Stimulated activated CD4-positive, alpha-beta T cell treated with anti-CD3 and anti-CD28 coated beads, Interleukin-15, amount 100 ng/mL, for 24 hours (primary cell): ENCODE measurements around the gene ADGRE1.

Experiments
- DNase-seq: peaks from one replicate; pipeline ENCODE4 v3.0.0-alpha.2; 2020

The ADGRE1 gene

DNA sequence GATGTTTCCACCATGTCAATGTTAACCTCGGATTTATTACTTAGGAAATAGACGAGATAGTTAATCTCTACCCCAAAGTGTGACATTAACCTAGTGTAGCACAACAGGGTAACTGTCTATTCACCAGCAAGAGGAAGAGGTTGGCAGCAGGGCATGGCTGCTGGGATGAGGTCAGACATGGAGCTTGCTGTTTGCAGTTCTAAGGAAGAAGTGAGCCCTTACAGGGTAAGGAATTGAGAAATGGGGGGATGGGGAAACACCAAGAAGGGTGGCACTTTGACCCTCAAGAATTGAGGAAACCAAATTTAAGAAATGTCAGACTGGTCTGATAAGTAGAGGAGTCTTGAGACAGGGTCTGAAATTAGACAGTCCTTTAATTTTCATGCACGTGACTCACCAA is 71.4 kb downstream of the ADGRE1 start:
- DNase-seq: no peak

DNA sequence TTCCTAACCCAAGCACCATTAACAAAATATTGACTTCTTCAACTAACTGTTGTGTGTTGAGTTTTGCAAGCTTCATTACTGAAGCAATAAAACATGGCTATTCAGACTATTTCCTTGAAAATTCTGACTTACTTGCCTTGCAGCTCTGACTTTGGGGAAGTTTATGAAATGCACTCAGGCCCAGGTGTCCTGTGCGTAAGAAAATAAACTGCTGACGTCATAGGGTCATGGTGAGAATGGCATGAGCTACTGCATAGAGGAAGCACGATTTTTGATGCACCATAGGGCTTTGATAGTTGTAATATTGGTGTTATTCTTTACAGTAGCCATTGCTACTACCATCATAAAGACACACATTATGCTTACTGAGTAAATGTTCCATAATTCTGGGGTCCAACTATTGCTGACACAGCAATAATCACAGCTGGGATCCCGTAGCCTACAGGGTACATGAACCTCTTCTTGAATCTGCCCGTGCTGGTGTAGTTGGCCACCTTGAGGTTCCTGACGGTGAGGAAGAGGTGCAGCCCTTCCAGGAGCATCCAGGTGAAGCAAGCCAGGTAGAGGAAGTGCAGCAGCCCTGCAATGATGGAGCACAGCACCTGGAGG is 76.0 kb downstream of the ADGRE1 start:
- no peak for DNase-seq

DNA sequence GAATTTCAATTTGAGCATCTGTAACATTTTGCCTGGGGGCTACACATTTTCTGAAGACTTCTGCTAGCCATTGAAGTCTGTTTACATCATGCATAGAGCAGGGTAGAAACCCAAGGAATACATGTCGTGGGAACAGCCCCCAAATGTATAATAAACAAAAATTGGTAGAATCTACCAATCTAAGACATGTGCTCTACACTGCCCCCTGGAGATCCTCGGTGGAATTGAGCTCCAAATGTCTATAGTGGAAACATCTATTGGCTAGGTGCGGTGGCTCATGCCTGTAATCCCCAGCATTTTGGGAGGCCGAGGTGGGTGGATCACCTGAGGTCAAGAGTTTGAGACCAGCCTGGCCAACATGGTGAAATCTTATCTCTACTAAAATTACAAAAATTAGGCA is 76.6 kb downstream of the ADGRE1 start:
- peak; percentile 64 for DNase-seq

DNA sequence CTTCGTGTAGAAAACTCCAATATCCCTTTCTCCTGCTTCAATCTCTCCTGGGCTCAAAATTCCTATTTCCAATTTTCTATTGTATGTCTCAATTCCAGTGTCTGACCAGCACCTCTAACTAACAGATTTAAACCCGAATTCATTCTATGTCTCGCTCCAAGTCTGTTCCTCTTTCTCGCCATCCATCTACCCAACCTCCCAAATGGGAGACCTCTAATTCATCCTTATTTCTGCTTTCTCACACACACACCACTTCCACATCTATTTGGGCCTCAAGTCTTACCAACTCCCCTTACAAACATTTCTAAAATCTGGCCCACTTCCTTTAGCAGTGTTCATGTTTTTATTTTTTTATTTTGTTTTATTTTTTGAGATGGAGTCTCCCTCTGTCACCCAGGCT is 80.6 kb downstream of the ADGRE1 start:
- no peak for DNase-seq

DNA sequence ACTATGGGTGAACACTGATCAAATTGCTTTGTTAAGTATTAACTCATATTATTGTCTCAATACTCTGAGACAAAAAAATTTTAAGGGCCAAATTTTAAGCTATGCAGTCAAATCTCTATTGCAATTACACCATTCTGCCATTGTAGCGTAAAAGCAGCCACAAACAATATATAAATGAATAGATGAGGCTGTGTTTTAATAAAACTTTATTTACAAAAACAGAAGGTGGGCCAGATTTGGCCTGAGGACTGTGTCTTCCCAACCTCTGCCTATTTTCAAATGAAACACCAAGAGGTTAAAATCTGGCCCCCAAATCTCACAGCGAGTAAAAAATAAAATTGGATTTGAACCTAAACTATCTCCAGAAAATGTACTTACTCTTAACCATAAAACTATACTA is 82.1 kb downstream of the ADGRE1 start:
- DNase-seq: no peak

DNA sequence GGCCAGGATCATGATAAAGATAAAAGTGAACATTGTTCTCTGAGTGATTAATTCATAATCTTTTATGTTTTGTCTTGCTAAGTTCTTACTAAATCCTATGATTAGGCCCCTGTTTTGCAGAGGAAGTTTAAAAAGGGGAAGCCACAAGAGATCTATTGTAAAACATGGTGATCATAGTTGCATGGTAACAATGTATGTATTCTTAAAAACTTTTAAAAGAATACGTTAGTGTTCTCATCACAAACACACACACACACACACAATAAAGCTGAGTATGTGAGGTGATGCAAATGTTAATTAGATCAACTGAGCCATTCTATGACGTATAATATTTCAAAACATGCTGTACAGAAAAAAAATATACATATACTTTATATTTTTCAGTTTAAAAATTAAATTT is 82.6 kb downstream of the ADGRE1 start:
- no peak for DNase-seq

DNA sequence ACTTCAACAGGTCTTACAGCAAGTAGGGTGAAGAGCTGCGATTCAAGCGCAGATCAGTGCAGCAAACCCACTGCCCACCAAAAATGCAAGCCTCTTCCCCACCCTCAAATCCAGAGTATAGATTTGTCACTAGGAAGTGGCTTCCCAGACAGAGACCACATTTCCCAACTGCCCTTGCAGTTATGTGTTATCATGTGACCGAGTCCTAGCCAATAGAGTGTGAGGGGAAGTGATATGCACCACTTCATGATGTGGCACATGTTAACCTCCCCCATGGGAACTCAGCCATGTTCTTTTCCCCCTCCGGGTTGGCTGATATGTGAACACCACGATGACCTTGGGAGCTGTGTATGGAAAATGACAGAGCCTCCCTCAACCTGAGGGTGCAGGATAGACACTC is 83.1 kb downstream of the ADGRE1 start:
- no peak for DNase-seq

DNA sequence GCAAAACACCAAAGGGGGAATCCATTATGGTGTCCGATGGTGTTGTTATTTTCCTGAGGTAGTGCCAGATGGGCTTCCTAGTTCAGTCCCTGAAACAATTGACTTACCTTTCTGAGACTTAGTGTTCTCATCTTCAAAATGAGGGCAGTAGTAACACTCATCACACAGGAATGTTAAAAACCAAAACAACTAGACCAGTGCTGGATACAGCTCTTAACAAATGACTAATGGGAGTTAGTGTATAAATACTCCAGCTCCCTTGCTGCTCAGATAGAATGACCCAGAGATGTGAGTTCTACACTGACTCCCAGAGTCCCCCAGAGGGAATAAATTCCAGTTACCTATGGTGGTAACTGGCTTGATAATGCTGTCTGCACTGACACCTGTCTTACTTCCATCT is 84.0 kb downstream of the ADGRE1 start:
- no peak for DNase-seq

DNA sequence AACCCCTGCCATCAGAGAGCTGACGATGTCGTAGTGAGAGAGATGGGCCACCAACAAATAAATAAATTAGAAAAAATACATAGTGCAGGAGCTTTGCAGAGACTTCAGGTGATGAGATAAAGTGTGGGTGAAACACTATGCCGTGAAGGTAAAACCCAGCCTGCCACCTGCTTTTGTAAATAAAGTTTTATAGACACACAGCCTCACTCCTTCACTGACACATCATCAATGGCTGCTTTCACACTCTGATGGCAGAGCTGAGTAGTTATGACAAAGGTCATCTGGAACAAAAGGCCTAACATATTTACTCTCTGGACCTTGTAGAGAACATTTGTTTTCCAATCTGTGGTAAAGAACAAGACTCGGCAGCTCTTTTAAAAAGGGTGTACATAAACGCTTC is 88.8 kb downstream of the ADGRE1 start:
- no peak for DNase-seq

DNA sequence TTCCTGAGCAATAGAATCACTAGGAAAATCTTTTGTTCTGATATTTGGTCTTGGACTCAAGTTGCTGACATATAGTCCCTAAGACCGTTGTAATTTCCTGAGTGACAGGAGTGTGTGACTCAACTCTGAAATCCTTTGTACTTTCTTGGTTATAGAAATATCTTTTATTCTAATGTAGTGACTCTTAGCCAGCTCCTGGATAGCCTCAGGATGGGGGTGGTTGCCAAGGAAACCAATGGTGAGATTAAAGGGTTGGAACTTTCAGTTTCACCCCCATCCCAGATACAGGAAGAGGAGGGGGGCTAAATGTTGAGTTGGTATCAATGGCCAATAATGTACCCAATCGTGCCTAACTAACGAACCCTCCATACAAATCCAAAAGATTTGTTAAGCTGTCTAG is 92.0 kb downstream of the ADGRE1 start:
- peak; percentile 47 for DNase-seq

DNA sequence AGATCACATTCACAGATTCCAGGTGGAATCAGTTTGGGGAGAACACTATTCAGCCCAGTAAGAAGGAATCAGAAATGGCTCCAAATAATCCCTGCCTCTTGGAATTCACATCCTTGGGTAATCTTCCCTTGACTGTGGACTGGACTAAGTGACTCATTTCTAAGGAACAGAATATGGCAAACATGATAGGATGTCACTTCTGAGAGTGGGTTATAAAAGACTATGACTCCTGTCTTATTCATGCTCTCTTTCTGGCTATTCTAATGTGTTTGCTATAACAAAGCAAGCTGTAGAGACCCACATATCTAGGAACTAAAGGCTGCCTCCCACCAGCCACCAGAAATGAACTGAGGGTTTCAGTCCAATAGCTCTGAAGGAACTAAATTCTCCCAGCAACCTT is 96.1 kb downstream of the ADGRE1 start:
- DNase-seq: no peak

DNA sequence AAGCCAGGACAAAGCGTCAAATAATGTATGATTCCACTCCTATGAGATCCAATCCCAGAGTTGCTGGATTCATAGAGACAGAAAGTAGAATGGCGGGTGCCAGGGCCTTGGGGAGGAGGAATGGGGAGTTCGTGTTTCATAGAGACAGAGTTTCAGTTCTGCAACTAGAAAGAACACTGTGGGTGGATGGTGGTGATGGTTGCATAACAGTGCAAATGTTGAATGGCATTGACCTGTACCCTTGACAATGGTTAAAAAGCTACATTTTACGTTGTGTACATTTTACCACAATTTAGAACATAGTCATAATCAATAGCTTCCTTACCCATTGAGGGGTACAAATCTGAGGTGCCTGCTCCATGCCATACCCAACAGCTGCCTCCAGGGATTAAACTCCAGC is 100.5 kb downstream of the ADGRE1 start:
- DNase-seq: no peak

DNA sequence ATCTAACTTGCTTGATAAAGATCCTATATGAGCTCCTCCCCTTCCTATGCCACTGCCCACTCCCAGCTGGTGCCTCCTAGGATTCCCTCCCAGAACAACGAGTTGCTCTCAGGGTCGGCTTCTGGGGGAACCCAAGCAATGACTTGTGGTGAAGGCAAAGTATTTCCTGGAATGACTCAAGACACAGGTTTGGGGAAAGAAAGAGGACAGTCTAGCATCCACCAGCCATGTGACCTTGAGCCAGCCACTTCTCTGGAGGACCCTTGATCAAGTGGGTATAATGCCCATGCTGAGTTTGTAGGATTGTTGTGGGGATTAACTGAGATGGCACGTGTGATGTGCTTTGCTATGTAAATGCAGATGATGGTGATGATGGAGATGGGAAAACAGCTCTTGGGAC is 100.9 kb downstream of the ADGRE1 start:
- no peak for DNase-seq
